Ovary (tissue), 9 donors: ENCODE measurements around the gene SUSD6. TPM values are rescaled to one million over a fixed set of nuclear protein-coding genes. Genes with fewer than 3 reads are reported as not detected.

Source experiments
- DNase-seq, 5 donors: peaks; one replicate each; pipeline ENCODE4 v3.0.0-alpha.2; 2019 to 2020
- H3K27ac ChIP-seq, 2 donors: fragments of 200-600 bp; one replicate each; pipeline versions ENCODE4 v1.5.1 to v1.8.0; 2019 to 2022
- H3K27me3 ChIP-seq: fragments of 200-600 bp; one replicate; pipeline ENCODE4 v1.8.0; 2022
- H3K36me3 ChIP-seq: fragments of 200-600 bp; sonication (generic); one replicate; pipeline ENCODE4 v1.5.1; 2019
- H3K4me1 ChIP-seq: one replicate; pipeline ENCODE4 v1.8.1; 2013; ENCODE audit warnings: mild to moderate bottlenecking, moderate library complexity; ENCODE audit not compliant: insufficient read depth
- H3K4me3 ChIP-seq: fragments of 200-600 bp; sonication (generic); one replicate; pipeline ENCODE4 v1.5.1; 2017
- H3K9me3 ChIP-seq, 2 donors: fragments of 200-600 bp in 1 of 2; sonication (generic) in 1 of 2; one replicate each; pipeline versions ENCODE4 v1.5.1 to v1.8.1; 2013 to 2019; ENCODE audit warnings: mild to moderate bottlenecking in 1 of 2, moderate library complexity in 1 of 2
- CTCF ChIP-seq, 3 donors: fragments of 450-650 bp in 2 of 3; fragments of 200-600 bp in 1 of 3; IDR thresholded peaks; one replicate each; pipeline versions ENCODE4 v1.5.1 to v1.8.0; 2016 to 2022; ENCODE audit warnings: antibody characterized with exemption in 3 of 3, mild to moderate bottlenecking in 1 of 3
- EP300 ChIP-seq: sonication (generic); formaldehyde crosslinking; IDR thresholded peaks from one replicate; pipeline ENCODE4 v1.6.1; 2017; ENCODE audit warnings: antibody characterized with exemption
- POLR2A ChIP-seq: fragments of 450-650 bp; IDR thresholded peaks from one replicate; pipeline ENCODE4 v1.6.1; 2017; ENCODE audit warnings: antibody characterized with exemption, mild to moderate bottlenecking, moderate library complexity
- WGBS, 3 donors: extraction: QIAGEN DNeasy Blood & Tissue Kit in 1 of 3; methylation state at CpG; one replicate each; pipeline versions ENCODE4 v1.1.5 to v1.1.7; 2013 to 2017; 5-methylcytosine and 5-hydroxymethylcytosine counted together
- intact Hi-C, 4 donors: fragments of 100-400 bp; cut with DNase I; formaldehyde crosslinking; loops; one replicate each; pipeline versions ENCODE4 v1.11.0 to v1.15.1; 2022 to 2023
- polyA plus RNA-seq, 2 donors: library from polyadenylated mRNA; stranded (reverse); fragments of 200-250 nt in 1 of 2; fragments of 350-450 nt in 1 of 2; fragmentation: Illumina TruSeq in 1 of 2; extraction: RNeasy Lipid Tissue Mini Kit (QIAGEN cat#74804) in 1 of 2; gene quantifications; one replicate each; pipeline ENCODE4 v1.2.3, GENCODE V29; 2013 to 2014
- total RNA-seq, 7 donors: library from RNA; depleted of rRNA in 2 of 7; stranded (reverse); fragments of >200 nt in 2 of 7; fragmentation: NEBNext Ultra II Directional in 3 of 7; extraction: Animal tissue kit (Norgen Biotek cat#: 25700) in 3 of 7; gene quantifications; one replicate each; pipeline versions ENCODE4 v1.1.0 to v1.2.4, GENCODE V29; 2016 to 2023
- donor health status: DM: no; HTN: no; CAD: no; lungs with moderate emphysema.
- donor health status: DM: no; HTN: no; CAD: no.
- donor health status: Bipolar disorder and iron deficiency.
- donor health status: DM: yes; HTN: yes; CAD: no.
- donor health status: DM: no; HTN: no; CAD: no.
- donor health status: DM: yes; HTN: yes; CAD: no.

SUSD6 gene
- total and polyA plus RNA-seq, 9 donors, result 12.6 to 35.3 (median 27.7) TPM

- H3K36me3 ChIP-seq, result no peaks in the 10 kb centered on the region
- intact Hi-C loops, result no loop called here
Observed at GRCh38 chr14:69664865-69665526, 53.6 kb downstream of the SUSD6 start.

GRCh38 chr14:69665631-69666030, 54.2 kb downstream of the SUSD6 start:
- Histone ChIP-seq H3K9me3 (no peaks in the 10 kb centered on the region), H3K4me3 (no peak overlapping the region), H3K4me1 (peaks cover 33% of the 10 kb centered on the region), H3K27me3 (no peaks in the 10 kb centered on the region), H3K36me3 (no peaks in the 10 kb centered on the region), H3K27ac (peak overlapping the region in 1 of 2 donors; percentile 36)
- intact Hi-C loops, result no loop called here
- TF ChIP-seq CTCF (IDR thresholded peaks at IDR 0.05) (no peak), POLR2A (no peak), EP300 (no peak)
- DNase-seq, result no peak
- 24 to 46% (median 31%) methylated on average over 1 of the region's 1 CpG for WGBS, 3 donors

More at GRCh38 chr14:69664865-69665526, 53.6 kb downstream of the SUSD6 start:
- Histone ChIP-seq H3K27ac (peak overlapping the region in 1 of 2 donors; percentile 36), H3K4me3 (no peak overlapping the region), H3K4me1 (peaks cover 31% of the 10 kb centered on the region), H3K27me3 (no peaks in the 10 kb centered on the region), H3K9me3 (no peaks in the 10 kb centered on the region)
- DNase-seq, result no peak
- 57 to 62% (median 57%) methylated on average over 7 of the region's 7 CpGs for WGBS, 3 donors
- no peak for TF ChIP-seq CTCF (IDR thresholded peaks at IDR 0.05)
- TF ChIP-seq POLR2A, result no peak
- no peak for TF ChIP-seq EP300

GRCh38 chr14:69666112-69666511, 54.7 kb downstream of the SUSD6 start:
- peaks cover 31% of the 10 kb centered on the region for H3K4me1 ChIP-seq
- no peaks in the 10 kb centered on the region for H3K27me3 ChIP-seq
- 15 to 20% (median 16%) methylated on average over 3 of the region's 3 CpGs for WGBS, 3 donors
- DNase-seq, result no peak
- H3K9me3 ChIP-seq, result no peaks in the 10 kb centered on the region
- H3K27ac ChIP-seq, result peak overlapping the region in 1 of 2 donors; percentile 36
- intact Hi-C loops, result no loop called here
- no peak overlapping the region for H3K4me3 ChIP-seq
- TF ChIP-seq EP300 (no peak), CTCF (IDR thresholded peaks at IDR 0.05) (no peak), POLR2A (no peak)
- no peaks in the 10 kb centered on the region for H3K36me3 ChIP-seq

GRCh38 chr14:69666690-69667211, 55.4 kb downstream of the SUSD6 start:
- intact Hi-C loops, result no loop called here
- TF ChIP-seq EP300, result no peak
- TF ChIP-seq POLR2A, result no peak
- no peak for TF ChIP-seq CTCF (IDR thresholded peaks at IDR 0.05)
- peaks cover 31% of the 10 kb centered on the region for H3K4me1 ChIP-seq
- H3K36me3 ChIP-seq, result no peaks in the 10 kb centered on the region
- WGBS, 3 donors, result 65 to 71% (median 66%) methylated on average over 2 of the region's 2 CpGs
- no peak for DNase-seq
- no peaks in the 10 kb centered on the region for H3K9me3 ChIP-seq
- H3K4me3 ChIP-seq, result no peak overlapping the region
- H3K27me3 ChIP-seq, result no peaks in the 10 kb centered on the region
- peak overlapping the region in 1 of 2 donors; percentile 36 for H3K27ac ChIP-seq
